GM18508 (cell line): ENCODE measurements around the gene CAPN11.

Source experiments
- ATAC-seq: cut with Tn5 transposase; IDR thresholded peaks from one replicate; pipeline ENCODE4 v1.9.1; 2021; ENCODE audit warnings: moderate number of reproducible peaks; ENCODE audit not compliant: insufficient read depth, unreplicated experiment

CAPN11 gene

GRCh38 chr6:44152109-44152461 is 6.5 kb upstream of the CAPN11 start:
- ATAC-seq, result no peak

GRCh38 chr6:44152533-44152932 is 6.1 kb upstream of the CAPN11 start:
- no peak for ATAC-seq

- no peak for ATAC-seq
Measured at GRCh38 chr6:44154067-44154466, 4.6 kb upstream of the CAPN11 start.

- ATAC-seq, result no peak
Measured at GRCh38 chr6:44156494-44157151, 2.0 kb upstream of the CAPN11 start.

GRCh38 chr6:44157152-44157521 is 1.5 kb upstream of the CAPN11 start:
- ATAC-seq, result no peak

GRCh38 chr6:44161997-44162338 is 3.3 kb downstream of the CAPN11 start:
- no peak for ATAC-seq

- no peak for ATAC-seq
Measured at GRCh38 chr6:44162876-44163625, 4.4 kb downstream of the CAPN11 start.

- ATAC-seq, result no peak
Measured at GRCh38 chr6:44166116-44166515, 7.5 kb downstream of the CAPN11 start.

- ATAC-seq, result no peak
Measured at GRCh38 chr6:44166591-44167184, 8.1 kb downstream of the CAPN11 start.

- no peak for ATAC-seq
Measured at GRCh38 chr6:44167567-44167966, 8.9 kb downstream of the CAPN11 start.

- no peak for ATAC-seq
Measured at GRCh38 chr6:44169154-44169553, 10.5 kb downstream of the CAPN11 start.

- ATAC-seq, result no peak
Measured at GRCh38 chr6:44169886-44170570, 11.4 kb downstream of the CAPN11 start.

GRCh38 chr6:44171899-44172546 is 13.4 kb downstream of the CAPN11 start:
- ATAC-seq, result no peak

- ATAC-seq, result no peak
Measured at GRCh38 chr6:44172731-44173500, 14.3 kb downstream of the CAPN11 start.

GRCh38 chr6:44176130-44176761 is 17.6 kb downstream of the CAPN11 start:
- ATAC-seq, result no peak

- no peak for ATAC-seq
Measured at GRCh38 chr6:44176762-44177509, 18.3 kb downstream of the CAPN11 start.

GRCh38 chr6:44177691-44178423 is 19.2 kb downstream of the CAPN11 start:
- no peak for ATAC-seq

GRCh38 chr6:44178424-44179071 is 19.9 kb downstream of the CAPN11 start:
- ATAC-seq, result no peak
